SU-DHL-6 (cell line): ENCODE results near the gene SLC25A25.

Experiments
- CTCF ChIP-seq: fragments of 200-600 bp; sonication (generic); IDR thresholded peaks from one replicate; pipeline ENCODE4 v1.5.1; 2017; ENCODE audit warnings: antibody characterized with exemption, mild to moderate bottlenecking, low read length, moderate library complexity; ENCODE audit not compliant: insufficient read depth, poor library complexity, severe bottlenecking
- EZH2phosphoT487 ChIP-seq: fragments of 200-600 bp; sonication (generic), shearing (Covaris generic); conservative IDR thresholded peaks from 2 replicates; pipeline ENCODE4 v1.6.1; 2018; ENCODE audit warnings: mild to moderate bottlenecking, antibody characterized with exemption, low read length, moderate library complexity, mixed read lengths

- no peak for TF ChIP-seq CTCF
- no peak for TF ChIP-seq EZH2phosphoT487
Observed at GRCh38 chr9:128118472-128118857, 50.4 kb downstream of the SLC25A25 start.
